ENCODE data around the gene COL17A1. TPM values are rescaled to one million over a fixed set of nuclear protein-coding genes. Genes with fewer than 3 reads are reported as not detected.

The COL17A1 gene
- total and polyA plus RNA-seq, 2 of the 13 experiments (the other 11 are each of a cell fraction or from before 2014, with no cell fraction given): 0.03 TPM; not detected in 1

- TF ChIP-seq PPARG (CRISPR knock-in tag; conservative IDR thresholded peaks at IDR 0.05): 0 out of 2 replicates have a peak, but pooled peaks have one; percentile 22
- TF ChIP-seq BORCS8-MEF2B (CRISPR knock-in tag; IDR thresholded peaks at IDR 0.05): peak; percentile 79
- no peak; the same call in 1 of the 2 replicates for TF ChIP-seq ZNF160 (CRISPR knock-in tag; IDR thresholded peaks at IDR 0.05)
- no peak for TF ChIP-seq ELF4 (CRISPR knock-in tag; IDR thresholded peaks at IDR 0.05; ENCODE audit: borderline replicate concordance)
- no peak for TF ChIP-seq PLSCR1 (CRISPR knock-in tag; IDR thresholded peaks at IDR 0.05; ENCODE audit: borderline replicate concordance)
- no peak for TF ChIP-seq KIAA2018 (CRISPR knock-in tag; IDR thresholded peaks at IDR 0.05; ENCODE audit: borderline replicate concordance)
- TF ChIP-seq ZNF331 (CRISPR knock-in tag; IDR thresholded peaks at IDR 0.05): 0 out of 2 replicates have a peak, but pooled peaks have one; percentile 5
- TF ChIP-seq KDM4B (CRISPR knock-in tag; IDR thresholded peaks at IDR 0.05): no peak
- TF ChIP-seq NFKB2 (CRISPR knock-in tag; IDR thresholded peaks at IDR 0.05; ENCODE audit: borderline replicate concordance): 0 out of 2 replicates have a peak, but pooled peaks have one; percentile 53
- TF ChIP-seq MIXL1 (CRISPR knock-in tag; IDR thresholded peaks at IDR 0.05): 0 out of 2 replicates have a peak, but pooled peaks have one; percentile 5
- TF ChIP-seq TAF15 (IDR thresholded peaks at IDR 0.05; ENCODE audit: low read depth, low read length, poor library complexity, severe bottlenecking): peak; percentile 64
- no peak for TF ChIP-seq HCFC1 (IDR thresholded peaks at IDR 0.05; ENCODE audit: low read depth, low read length)
- TF ChIP-seq STAT5B (CRISPR knock-in tag; IDR thresholded peaks at IDR 0.05): no peak
- no peak for TF ChIP-seq CAMTA2 (CRISPR knock-in tag; IDR thresholded peaks at IDR 0.05; ENCODE audit: borderline replicate concordance)
These were observed 36.0 kb upstream of the COL17A1 start, which contains the start of gene SFR1 (continued) for GRCh38 chr10:104121485-104122224.
